Panc1 (cell line): ENCODE results near the gene ZNF607. TPM values are rescaled to one million over a fixed set of nuclear protein-coding genes. Genes with fewer than 3 reads are reported as not detected.

ENCODE experiments used
- ATAC-seq: fragments of 200-7000 bp; cut with Tn5 transposase; 2 replicates; pipeline ENCODE4 v1.9.1; 2020; ENCODE audit warnings: mild to moderate bottlenecking, moderate library complexity
- BruUV-seq: library from RNA; stranded (reverse); fragments of 400-500 nt; replicated peaks from 2 replicates; lab custom pipeline; 2021; lab: Mats Ljungman, UMichigan
- CTCF ChIA-PET: fragments of 300-600 bp; sonication (Branson Sonifier 250); formaldehyde crosslinking; loops from one replicate; lab custom pipeline; 2022; ENCODE audit warnings: antibody characterized with exemption; lab: Charles Lee
- POLR2A ChIA-PET: fragments of 300-600 bp; sonication (Branson Sonifier 250); formaldehyde crosslinking; loops from one replicate; lab custom pipeline; 2022; ENCODE audit warnings: antibody characterized with exemption; lab: Charles Lee
- DNase-seq: peaks from one replicate; pipeline ENCODE4 v3.0.0-alpha.2; 2010; ENCODE audit warnings: low read depth, low spot score
- H3K27ac ChIP-seq: 2 replicates; pipeline ENCODE4 v1.5.1; 2011; ENCODE audit warnings: mild to moderate bottlenecking, low read length, inconsistent platforms
- H3K27me3 ChIP-seq: fragments of 200-500 bp; sonication (Bioruptor generic); 2 replicates; pipeline ENCODE4 v1.6.0; 2014; ENCODE audit warnings: low read length, inconsistent platforms; ENCODE audit not compliant: control insufficient read depth, insufficient read depth
- H3K36me3 ChIP-seq: fragments of 200-500 bp; sonication (Bioruptor generic); 2 replicates; pipeline ENCODE4 v1.5.1; 2014; ENCODE audit warnings: inconsistent platforms, mild to moderate bottlenecking, low read length, moderate library complexity; ENCODE audit not compliant: control insufficient read depth, insufficient read depth
- H3K4me1 ChIP-seq: 2 replicates; pipeline ENCODE4 v1.5.1; 2011; ENCODE audit warnings: inconsistent platforms, mild to moderate bottlenecking, low read length, moderate library complexity; ENCODE audit not compliant: control insufficient read depth, insufficient read depth
- H3K4me3 ChIP-seq, 2 experiments: 2 replicates each; pipeline ENCODE4 v1.5.1; 2011 to 2012; ENCODE audit warnings: low read depth in 2 of 2, low read length in 2 of 2, mild to moderate bottlenecking in 2 of 2, inconsistent platforms in 1 of 2, moderate library complexity in 1 of 2
- H3K9me3 ChIP-seq: fragments of 200-500 bp; sonication (Bioruptor generic); 2 replicates; pipeline ENCODE4 v1.5.1; 2014; ENCODE audit warnings: low read depth, mild to moderate bottlenecking, inconsistent platforms, low read length, moderate library complexity; ENCODE audit not compliant: control insufficient read depth, insufficient read depth
- POLR2AphosphoS5 ChIP-seq: IDR thresholded peaks from 2 replicates; pipeline ENCODE4 v1.6.1; 2012; ENCODE audit warnings: mild to moderate bottlenecking, low read depth, low read length, moderate library complexity
- SIN3A ChIP-seq: IDR thresholded peaks from 2 replicates; pipeline ENCODE4 v1.6.1; 2012; ENCODE audit warnings: low read depth, mild to moderate bottlenecking, low read length, moderate library complexity, borderline replicate concordance; ENCODE audit not compliant: insufficient read depth
- TCF7L2 ChIP-seq: IDR thresholded peaks from 2 replicates; pipeline ENCODE4 v1.6.1; 2011; ENCODE audit warnings: mild to moderate bottlenecking, low read depth, low read length, inconsistent platforms
- in situ Hi-C: cut with HindIII; loops from 2 replicates; pipeline ENCODE4 v1.10.0; 2016; ENCODE audit warnings: low sequenced_read_pairs, low pct_unique_long_range_greater_than_20kb
- intact Hi-C: fragments of 100-400 bp; cut with micrococcal nuclease; formaldehyde crosslinking; loops from one replicate; pipeline ENCODE4 v1.10.0; 2022; ENCODE audit not compliant: unreplicated experiment
- total RNA-seq: library from RNA; stranded (reverse); gene quantifications from one replicate; pipeline ENCODE4 v1.2.1, GENCODE V29; 2021; ENCODE audit not compliant: unreplicated experiment
- TF ChIP-seq, protein P1 (sequence below): fragments of 450-650 bp; IDR thresholded peaks from 2 replicates; pipeline ENCODE4 v1.5.1; 2017; ENCODE audit warnings: mild to moderate bottlenecking
- TF ChIP-seq, protein P2 (sequence below), 2 experiments: IDR thresholded peaks; 2 replicates each; pipeline ENCODE4 v1.6.1; 2011 to 2012; ENCODE audit warnings: low read depth in 2 of 2, control low read depth in 1 of 2, low read length in 1 of 2, mild to moderate bottlenecking in 1 of 2, moderate library complexity in 1 of 2; ENCODE audit not compliant: insufficient read depth in 1 of 2

ZNF607 gene
- total RNA-seq, 1 experiment from 2014 or later, result 17.3 TPM

DNA sequence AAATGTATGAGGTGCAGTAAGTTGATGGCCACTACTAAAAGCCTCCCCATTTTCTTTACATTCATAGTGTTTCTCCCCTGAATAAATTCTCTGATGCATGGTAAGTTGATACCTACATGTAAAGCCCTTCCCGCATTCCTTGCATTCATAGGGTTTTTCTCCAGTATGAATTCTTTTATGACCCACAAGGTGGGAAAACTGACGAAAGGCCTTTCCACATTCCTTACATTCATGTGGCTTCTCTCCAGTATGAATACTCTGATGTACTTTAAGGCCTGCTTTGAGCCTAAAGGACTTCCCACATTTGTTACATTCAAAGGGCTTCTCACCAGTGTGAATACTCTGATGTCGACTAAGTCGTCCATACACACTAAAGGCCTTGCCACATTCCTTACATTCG is 20.5 kb downstream of the ZNF607 start:
- ATAC-seq (no peak), DNase-seq (no peak)
- no peaks in the 10 kb centered on the region for H3K27me3 ChIP-seq
- CTCF ChIA-PET, result no interaction called here
- H3K4me3 ChIP-seq, result no peak overlapping the region
- no peaks in the 10 kb centered on the region for H3K4me1 ChIP-seq
- no TSS peak for BruUV-seq
- TF ChIP-seq SIN3A (no peak), TCF7L2 (no peak), POLR2AphosphoS5 (no peak)
- TF ChIP-seq, protein P1, sequence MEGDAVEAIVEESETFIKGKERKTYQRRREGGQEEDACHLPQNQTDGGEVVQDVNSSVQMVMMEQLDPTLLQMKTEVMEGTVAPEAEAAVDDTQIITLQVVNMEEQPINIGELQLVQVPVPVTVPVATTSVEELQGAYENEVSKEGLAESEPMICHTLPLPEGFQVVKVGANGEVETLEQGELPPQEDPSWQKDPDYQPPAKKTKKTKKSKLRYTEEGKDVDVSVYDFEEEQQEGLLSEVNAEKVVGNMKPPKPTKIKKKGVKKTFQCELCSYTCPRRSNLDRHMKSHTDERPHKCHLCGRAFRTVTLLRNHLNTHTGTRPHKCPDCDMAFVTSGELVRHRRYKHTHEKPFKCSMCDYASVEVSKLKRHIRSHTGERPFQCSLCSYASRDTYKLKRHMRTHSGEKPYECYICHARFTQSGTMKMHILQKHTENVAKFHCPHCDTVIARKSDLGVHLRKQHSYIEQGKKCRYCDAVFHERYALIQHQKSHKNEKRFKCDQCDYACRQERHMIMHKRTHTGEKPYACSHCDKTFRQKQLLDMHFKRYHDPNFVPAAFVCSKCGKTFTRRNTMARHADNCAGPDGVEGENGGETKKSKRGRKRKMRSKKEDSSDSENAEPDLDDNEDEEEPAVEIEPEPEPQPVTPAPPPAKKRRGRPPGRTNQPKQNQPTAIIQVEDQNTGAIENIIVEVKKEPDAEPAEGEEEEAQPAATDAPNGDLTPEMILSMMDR, result no peak
- TF ChIP-seq, protein P2, sequence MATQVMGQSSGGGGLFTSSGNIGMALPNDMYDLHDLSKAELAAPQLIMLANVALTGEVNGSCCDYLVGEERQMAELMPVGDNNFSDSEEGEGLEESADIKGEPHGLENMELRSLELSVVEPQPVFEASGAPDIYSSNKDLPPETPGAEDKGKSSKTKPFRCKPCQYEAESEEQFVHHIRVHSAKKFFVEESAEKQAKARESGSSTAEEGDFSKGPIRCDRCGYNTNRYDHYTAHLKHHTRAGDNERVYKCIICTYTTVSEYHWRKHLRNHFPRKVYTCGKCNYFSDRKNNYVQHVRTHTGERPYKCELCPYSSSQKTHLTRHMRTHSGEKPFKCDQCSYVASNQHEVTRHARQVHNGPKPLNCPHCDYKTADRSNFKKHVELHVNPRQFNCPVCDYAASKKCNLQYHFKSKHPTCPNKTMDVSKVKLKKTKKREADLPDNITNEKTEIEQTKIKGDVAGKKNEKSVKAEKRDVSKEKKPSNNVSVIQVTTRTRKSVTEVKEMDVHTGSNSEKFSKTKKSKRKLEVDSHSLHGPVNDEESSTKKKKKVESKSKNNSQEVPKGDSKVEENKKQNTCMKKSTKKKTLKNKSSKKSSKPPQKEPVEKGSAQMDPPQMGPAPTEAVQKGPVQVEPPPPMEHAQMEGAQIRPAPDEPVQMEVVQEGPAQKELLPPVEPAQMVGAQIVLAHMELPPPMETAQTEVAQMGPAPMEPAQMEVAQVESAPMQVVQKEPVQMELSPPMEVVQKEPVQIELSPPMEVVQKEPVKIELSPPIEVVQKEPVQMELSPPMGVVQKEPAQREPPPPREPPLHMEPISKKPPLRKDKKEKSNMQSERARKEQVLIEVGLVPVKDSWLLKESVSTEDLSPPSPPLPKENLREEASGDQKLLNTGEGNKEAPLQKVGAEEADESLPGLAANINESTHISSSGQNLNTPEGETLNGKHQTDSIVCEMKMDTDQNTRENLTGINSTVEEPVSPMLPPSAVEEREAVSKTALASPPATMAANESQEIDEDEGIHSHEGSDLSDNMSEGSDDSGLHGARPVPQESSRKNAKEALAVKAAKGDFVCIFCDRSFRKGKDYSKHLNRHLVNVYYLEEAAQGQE (IDR thresholded peaks at IDR 0.05; ENCODE audit: insufficient read depth in 1 of 2, low read depth in 2 of 2, low read length in 1 of 2), result no peak
- peaks cover 10% of the 10 kb centered on the region for H3K36me3 ChIP-seq
- intact Hi-C loops, result no loop called here
- POLR2A ChIA-PET, result no interaction called here
- H3K9me3 ChIP-seq, result peaks cover 69% of the 10 kb centered on the region
- in situ Hi-C loops, result no loop called here
- H3K27ac ChIP-seq, result no peak overlapping the region

DNA sequence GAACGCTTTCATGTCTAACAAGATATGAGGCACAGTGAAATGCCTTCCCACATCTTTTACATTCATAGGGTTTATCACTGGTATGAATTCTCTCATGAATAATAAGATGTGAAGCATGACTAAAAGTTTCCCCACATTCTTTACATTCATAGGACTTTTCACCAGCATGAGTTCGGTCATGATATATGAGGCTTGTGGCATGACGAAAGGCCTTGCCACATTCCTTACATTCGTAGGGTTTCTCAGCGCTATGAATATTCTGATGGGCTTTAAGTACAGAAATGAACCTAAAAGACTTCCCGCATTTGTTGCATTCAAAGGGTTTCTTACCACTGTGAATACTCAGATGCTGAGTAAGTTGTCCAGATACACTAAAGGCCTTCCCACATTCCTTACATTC is 21.3 kb downstream of the ZNF607 start:
- ATAC-seq (no peak), DNase-seq (no peak)
- intact Hi-C loops (no loop called here), in situ Hi-C loops (no loop called here)
- Histone ChIP-seq H3K36me3 (peaks cover 10% of the 10 kb centered on the region), H3K4me3 (no peak overlapping the region), H3K27ac (no peak overlapping the region), H3K27me3 (no peaks in the 10 kb centered on the region), H3K4me1 (no peaks in the 10 kb centered on the region), H3K9me3 (peaks cover 68% of the 10 kb centered on the region)
- TF ChIP-seq TCF7L2 (no peak), POLR2AphosphoS5 (no peak), SIN3A (no peak)
- TF ChIP-seq, protein P2 (IDR thresholded peaks at IDR 0.05; ENCODE audit: insufficient read depth in 1 of 2, low read depth in 2 of 2, low read length in 1 of 2), result no peak
- TF ChIP-seq, protein P1, result no peak
- POLR2A ChIA-PET, result no interaction called here
- CTCF ChIA-PET, result no interaction called here
- no TSS peak for BruUV-seq
